Neural progenitor cell (in vitro differentiated cells): ENCODE results near the gene CYTH3. TPM values are rescaled to one million over a fixed set of nuclear protein-coding genes. Genes with fewer than 3 reads are reported as not detected.

ENCODE experiments used
- DNase-seq: peaks from one replicate; pipeline ENCODE4 v3.0.0-alpha.2; 2016; ENCODE audit warnings: low spot score
- H2AFZ ChIP-seq: fragments of 200-600 bp; sonication (generic); replicated peaks from 2 replicates; pipeline ENCODE4 v1.6.1; 2016; ENCODE audit warnings: antibody characterized with exemption
- H3F3A ChIP-seq: fragments of 200-600 bp; sonication (generic); 2 replicates; pipeline ENCODE4 v1.6.1; 2016; ENCODE audit warnings: antibody characterized with exemption, low read depth
- H3K27ac ChIP-seq: fragments of 200-600 bp; sonication (generic); 2 replicates; pipeline ENCODE4 v1.5.1; 2016; ENCODE audit warnings: mild to moderate bottlenecking
- H3K27me3 ChIP-seq: fragments of 200-600 bp; sonication (generic); 2 replicates; pipeline ENCODE4 v1.6.1; 2016; ENCODE audit warnings: mild to moderate bottlenecking, moderate library complexity
- H3K36me3 ChIP-seq: fragments of 200-600 bp; sonication (generic); 2 replicates; pipeline ENCODE4 v1.5.1; 2016
- H3K4me1 ChIP-seq: fragments of 200-600 bp; sonication (generic); 2 replicates; pipeline ENCODE4 v1.6.1; 2016; ENCODE audit warnings: mixed run types
- H3K4me2 ChIP-seq: fragments of 200-600 bp; sonication (generic); 2 replicates; pipeline ENCODE4 v1.6.1; 2016
- H3K4me3 ChIP-seq: fragments of 200-600 bp; sonication (generic); 2 replicates; pipeline ENCODE4 v1.5.1; 2016
- H3K79me2 ChIP-seq: fragments of 200-600 bp; sonication (generic); 2 replicates; pipeline ENCODE4 v1.6.1; 2016; ENCODE audit warnings: low read depth
- H3K9ac ChIP-seq: fragments of 200-600 bp; sonication (generic); 2 replicates; pipeline ENCODE4 v1.6.1; 2016
- H3K9me3 ChIP-seq: fragments of 200-600 bp; sonication (generic); 2 replicates; pipeline ENCODE4 v1.5.1; 2016; ENCODE audit warnings: low read depth
- H4K20me1 ChIP-seq: fragments of 200-600 bp; sonication (generic); 2 replicates; pipeline ENCODE4 v1.6.1; 2016; ENCODE audit warnings: low read depth
- H3K27ac Mint-ChIP-seq: 3 replicates; pipeline ENCODE4 v1.8.0; 2021; ENCODE audit warnings: mixed read lengths
- H3K27me3 Mint-ChIP-seq: 2 replicates; pipeline ENCODE4 v1.8.0; 2022; ENCODE audit warnings: low read depth, mild to moderate bottlenecking, inconsistent platforms, moderate library complexity, mixed read lengths; ENCODE audit not compliant: insufficient read depth
- H3K36me3 Mint-ChIP-seq: 3 replicates; pipeline ENCODE4 v1.8.0; 2021; ENCODE audit warnings: mixed read lengths
- H3K4me1 Mint-ChIP-seq: 3 replicates; pipeline ENCODE4 v1.8.0; 2021; ENCODE audit warnings: mixed read lengths
- H3K4me3 Mint-ChIP-seq: 3 replicates; pipeline ENCODE4 v1.8.0; 2021; ENCODE audit warnings: mild to moderate bottlenecking, moderate library complexity, mixed read lengths
- H3K9me3 Mint-ChIP-seq: 3 replicates; pipeline ENCODE4 v1.8.0; 2020; ENCODE audit warnings: mixed read lengths
- CTCF ChIP-seq: fragments of 200-600 bp; sonication (generic); IDR thresholded peaks from 2 replicates; pipeline ENCODE4 v1.5.1; 2017; ENCODE audit warnings: antibody characterized with exemption, mild to moderate bottlenecking
- EZH2 ChIP-seq: fragments of 200-600 bp; sonication (generic); IDR thresholded peaks from 2 replicates; pipeline ENCODE4 v1.6.1; 2017; ENCODE audit warnings: antibody characterized with exemption, mild to moderate bottlenecking, moderate library complexity
- EZH2phosphoT487 ChIP-seq: fragments of 200-600 bp; sonication (generic); IDR thresholded peaks from 2 replicates; pipeline ENCODE4 v1.6.1; 2017; ENCODE audit warnings: antibody characterized with exemption
- total RNA-seq: library from RNA; depleted of rRNA; stranded (reverse); fragments of >200 nt; gene quantifications from 2 replicates; pipeline ENCODE4 v1.2.3, GENCODE V29; 2015; ENCODE audit warnings: low replicate concordance

Gene CYTH3
- total RNA-seq, 1 donor from 2014 or later, result 10.9 TPM

GRCh38 chr7:6130007-6130587 lies 142.3 kb downstream of the CYTH3 start:
- Histone ChIP-seq H3K4me3 (no peak overlapping the region), H4K20me1 (no peaks in the 10 kb centered on the region), H3K27ac (no peak overlapping the region), H3K79me2 (peaks cover 73% of the 10 kb centered on the region), H3K36me3 (peaks cover 5% of the 10 kb centered on the region), H3K9me3 (no peaks in the 10 kb centered on the region), H3F3A (no peaks in the 10 kb centered on the region), H3K4me2 (no peak overlapping the region), H2AFZ (no peak overlapping the region), H3K27me3 (no peaks in the 10 kb centered on the region), H3K4me1 (no peaks in the 10 kb centered on the region), H3K9ac (no peak overlapping the region)
- TF ChIP-seq EZH2phosphoT487 (no peak), CTCF (no peak), EZH2 (no peak)
- Mint-ChIP-seq H3K9me3 (peaks cover 17% of the 10 kb centered on the region), H3K4me3 (no peak overlapping the region), H3K36me3 (peaks cover 52% of the 10 kb centered on the region), H3K27ac (no peak overlapping the region), H3K4me1 (no peaks in the 10 kb centered on the region), H3K27me3 (no peaks in the 10 kb centered on the region)
- no peak for DNase-seq

GRCh38 chr7:6128205-6128604 lies 144.2 kb downstream of the CYTH3 start:
- peaks cover 15% of the 10 kb centered on the region for H3K9me3 Mint-ChIP-seq
- Histone ChIP-seq H3K79me2 (peaks cover 67% of the 10 kb centered on the region), H3K9me3 (no peaks in the 10 kb centered on the region), H4K20me1 (no peaks in the 10 kb centered on the region), H3K4me1 (no peaks in the 10 kb centered on the region), H3K4me3 (no peak overlapping the region), H3K27me3 (no peaks in the 10 kb centered on the region), H3K27ac (no peak overlapping the region), H3K36me3 (peaks cover 5% of the 10 kb centered on the region), H3F3A (no peaks in the 10 kb centered on the region), H3K9ac (no peak overlapping the region), H3K4me2 (no peak overlapping the region), H2AFZ (no peak overlapping the region)
- H3K27me3 Mint-ChIP-seq, result no peaks in the 10 kb centered on the region
- no peak for DNase-seq
- no peak overlapping the region for H3K4me3 Mint-ChIP-seq
- TF ChIP-seq EZH2phosphoT487, result no peak
- no peak for TF ChIP-seq EZH2
- TF ChIP-seq CTCF, result no peak
- H3K27ac Mint-ChIP-seq, result no peak overlapping the region
- H3K36me3 Mint-ChIP-seq, result peaks cover 47% of the 10 kb centered on the region
- H3K4me1 Mint-ChIP-seq, result no peaks in the 10 kb centered on the region

GRCh38 chr7:6127110-6127490 lies 145.3 kb downstream of the CYTH3 start:
- H3K27me3 Mint-ChIP-seq, result no peaks in the 10 kb centered on the region
- H3K4me3 Mint-ChIP-seq, result no peak overlapping the region
- Histone ChIP-seq H3K36me3 (peaks cover 5% of the 10 kb centered on the region), H3K27ac (no peak overlapping the region), H4K20me1 (no peaks in the 10 kb centered on the region), H3K27me3 (no peaks in the 10 kb centered on the region), H3K4me2 (no peak overlapping the region), H3K4me3 (no peak overlapping the region), H3F3A (no peaks in the 10 kb centered on the region), H2AFZ (no peak overlapping the region), H3K4me1 (no peaks in the 10 kb centered on the region), H3K9ac (no peak overlapping the region), H3K79me2 (peaks cover 66% of the 10 kb centered on the region), H3K9me3 (no peaks in the 10 kb centered on the region)
- no peak overlapping the region for H3K27ac Mint-ChIP-seq
- H3K9me3 Mint-ChIP-seq, result peaks cover 9% of the 10 kb centered on the region
- H3K36me3 Mint-ChIP-seq, result peaks cover 45% of the 10 kb centered on the region
- H3K4me1 Mint-ChIP-seq, result no peaks in the 10 kb centered on the region
- TF ChIP-seq EZH2 (no peak), EZH2phosphoT487 (no peak), CTCF (no peak)
- DNase-seq, result no peak
